ENCODE measurements around the gene IRX4.

Gene IRX4

GRCh38 chr5:1905108-1905507 lies 22.4 kb upstream of the IRX4 start:
- CTCF ChIA-PET, result no interaction called here

GRCh38 chr5:1901983-1902382 lies 19.3 kb upstream of the IRX4 start:
- CTCF ChIA-PET, result no interaction called here
- no peak overlapping the region for H3K27ac Mint-ChIP-seq
- no peaks in the 10 kb centered on the region for H3K36me3 Mint-ChIP-seq
- H3K27me3 Mint-ChIP-seq, result peaks cover 36% of the 10 kb centered on the region
- no peak for DNase-seq
- H3K9me3 Mint-ChIP-seq, result no peaks in the 10 kb centered on the region
- H3K4me3 Mint-ChIP-seq, result no peak overlapping the region
- no peaks in the 10 kb centered on the region for H3K4me1 Mint-ChIP-seq

More at GRCh38 chr5:1905108-1905507, 22.4 kb upstream of the IRX4 start:
- Mint-ChIP-seq H3K4me3 (no peak overlapping the region), H3K9me3 (no peaks in the 10 kb centered on the region), H3K36me3 (no peaks in the 10 kb centered on the region), H3K4me1 (no peaks in the 10 kb centered on the region), H3K27me3 (peaks cover 22% of the 10 kb centered on the region), H3K27ac (no peak overlapping the region)
- DNase-seq, result no peak

GRCh38 chr5:1901061-1901460 lies 18.3 kb upstream of the IRX4 start:
- Mint-ChIP-seq H3K27me3 (peaks cover 41% of the 10 kb centered on the region), H3K4me3 (no peak overlapping the region), H3K36me3 (no peaks in the 10 kb centered on the region), H3K4me1 (no peaks in the 10 kb centered on the region), H3K27ac (no peak overlapping the region), H3K9me3 (no peaks in the 10 kb centered on the region)
- CTCF ChIA-PET, result no interaction called here
- DNase-seq, result no peak

GRCh38 chr5:1899201-1899600 lies 16.5 kb upstream of the IRX4 start:
- no peaks in the 10 kb centered on the region for H3K4me1 Mint-ChIP-seq
- CTCF ChIA-PET, result no interaction called here

GRCh38 chr5:1897816-1898450 lies 15.2 kb upstream of the IRX4 start:
- Mint-ChIP-seq H3K27ac (no peak overlapping the region), H3K4me3 (no peak overlapping the region), H3K36me3 (no peaks in the 10 kb centered on the region), H3K4me1 (no peaks in the 10 kb centered on the region), H3K9me3 (no peaks in the 10 kb centered on the region), H3K27me3 (peaks cover 54% of the 10 kb centered on the region)
- CTCF ChIA-PET, result no interaction called here
- no peak for DNase-seq

More at GRCh38 chr5:1899201-1899600, 16.5 kb upstream of the IRX4 start:
- no peaks in the 10 kb centered on the region for H3K36me3 Mint-ChIP-seq
- H3K4me3 Mint-ChIP-seq, result no peak overlapping the region
- no peaks in the 10 kb centered on the region for H3K9me3 Mint-ChIP-seq
- DNase-seq, result no peak
- no peak overlapping the region for H3K27ac Mint-ChIP-seq
- H3K27me3 Mint-ChIP-seq, result peaks cover 56% of the 10 kb centered on the region

GRCh38 chr5:1897386-1897785 lies 14.7 kb upstream of the IRX4 start:
- no peaks in the 10 kb centered on the region for H3K9me3 Mint-ChIP-seq
- no peak for DNase-seq
- H3K27me3 Mint-ChIP-seq, result peaks cover 60% of the 10 kb centered on the region
- CTCF ChIA-PET, result no interaction called here
- H3K36me3 Mint-ChIP-seq, result no peaks in the 10 kb centered on the region
- H3K27ac Mint-ChIP-seq, result no peak overlapping the region
- H3K4me1 Mint-ChIP-seq, result no peaks in the 10 kb centered on the region
- no peak overlapping the region for H3K4me3 Mint-ChIP-seq

GRCh38 chr5:1896602-1897376 lies 14.1 kb upstream of the IRX4 start:
- DNase-seq, result no peak
- Mint-ChIP-seq H3K36me3 (no peaks in the 10 kb centered on the region), H3K9me3 (no peaks in the 10 kb centered on the region), H3K4me3 (no peak overlapping the region), H3K27ac (no peak overlapping the region), H3K27me3 (peaks cover 58% of the 10 kb centered on the region), H3K4me1 (no peaks in the 10 kb centered on the region)
- CTCF ChIA-PET, result no interaction called here

- no peak for DNase-seq
- H3K27me3 Mint-ChIP-seq, result peaks cover 51% of the 10 kb centered on the region
- H3K9me3 Mint-ChIP-seq, result no peaks in the 10 kb centered on the region
- no peak overlapping the region for H3K27ac Mint-ChIP-seq
- no peaks in the 10 kb centered on the region for H3K4me1 Mint-ChIP-seq
- H3K36me3 Mint-ChIP-seq, result no peaks in the 10 kb centered on the region
- CTCF ChIA-PET, result no interaction called here
- no peak overlapping the region for H3K4me3 Mint-ChIP-seq
Observed at GRCh38 chr5:1895739-1896420, 13.2 kb upstream of the IRX4 start.

GRCh38 chr5:1894243-1894642 lies 11.5 kb upstream of the IRX4 start:
- Mint-ChIP-seq H3K4me3 (no peak overlapping the region), H3K9me3 (no peaks in the 10 kb centered on the region), H3K4me1 (no peaks in the 10 kb centered on the region), H3K27ac (no peak overlapping the region), H3K36me3 (no peaks in the 10 kb centered on the region), H3K27me3 (peaks cover 61% of the 10 kb centered on the region)
- no peak for DNase-seq
- CTCF ChIA-PET, result no interaction called here

GRCh38 chr5:1893754-1894153 lies 11.0 kb upstream of the IRX4 start:
- no peaks in the 10 kb centered on the region for H3K9me3 Mint-ChIP-seq
- peaks cover 64% of the 10 kb centered on the region for H3K27me3 Mint-ChIP-seq
- CTCF ChIA-PET, result no interaction called here
- H3K4me3 Mint-ChIP-seq, result no peak overlapping the region
- no peaks in the 10 kb centered on the region for H3K4me1 Mint-ChIP-seq
- no peak overlapping the region for H3K27ac Mint-ChIP-seq
- no peak for DNase-seq
- no peaks in the 10 kb centered on the region for H3K36me3 Mint-ChIP-seq

- H3K36me3 Mint-ChIP-seq, result no peaks in the 10 kb centered on the region
- peaks cover 2% of the 10 kb centered on the region for H3K4me1 Mint-ChIP-seq
- peaks cover 70% of the 10 kb centered on the region for H3K27me3 Mint-ChIP-seq
- no peaks in the 10 kb centered on the region for H3K9me3 Mint-ChIP-seq
- DNase-seq, result no peak
- no peak overlapping the region for H3K4me3 Mint-ChIP-seq
- CTCF ChIA-PET, result no interaction called here
- no peak overlapping the region for H3K27ac Mint-ChIP-seq
Observed at GRCh38 chr5:1892685-1893445, 10.1 kb upstream of the IRX4 start.

- H3K4me3 Mint-ChIP-seq, result no peak overlapping the region
- CTCF ChIA-PET, result no interaction called here
Observed at GRCh38 chr5:1892211-1892610, 9.5 kb upstream of the IRX4 start.

GRCh38 chr5:1891391-1891790 lies 8.7 kb upstream of the IRX4 start:
- DNase-seq, result no peak
- no peaks in the 10 kb centered on the region for H3K36me3 Mint-ChIP-seq
- CTCF ChIA-PET, result no interaction called here
- H3K4me1 Mint-ChIP-seq, result peaks cover 2% of the 10 kb centered on the region
- H3K27me3 Mint-ChIP-seq, result peaks cover 70% of the 10 kb centered on the region
- no peak overlapping the region for H3K4me3 Mint-ChIP-seq
- no peak overlapping the region for H3K27ac Mint-ChIP-seq
- H3K9me3 Mint-ChIP-seq, result no peaks in the 10 kb centered on the region

More at GRCh38 chr5:1892211-1892610, 9.5 kb upstream of the IRX4 start:
- H3K9me3 Mint-ChIP-seq, result no peaks in the 10 kb centered on the region
- peaks cover 73% of the 10 kb centered on the region for H3K27me3 Mint-ChIP-seq
- no peak overlapping the region for H3K27ac Mint-ChIP-seq
- H3K4me1 Mint-ChIP-seq, result peaks cover 2% of the 10 kb centered on the region
- DNase-seq, result no peak
- no peaks in the 10 kb centered on the region for H3K36me3 Mint-ChIP-seq

GRCh38 chr5:1890296-1890695 lies 7.6 kb upstream of the IRX4 start:
- Mint-ChIP-seq H3K27ac (no peak overlapping the region), H3K4me1 (peaks cover 2% of the 10 kb centered on the region), H3K36me3 (no peaks in the 10 kb centered on the region), H3K9me3 (no peaks in the 10 kb centered on the region), H3K4me3 (no peak overlapping the region), H3K27me3 (peaks cover 75% of the 10 kb centered on the region)
- CTCF ChIA-PET, result no interaction called here
- DNase-seq, result no peak

All from activated naive CD4-positive, alpha-beta T cell treated with anti-CD3 and anti-CD28 coated beads, Interleukin-2, amount 10 ng/mL, durations not matched to agents 7 days and 5 days (primary cell).